Panc1 (cell line): ENCODE measurements around the gene LDB2. TPM values are rescaled to one million over a fixed set of nuclear protein-coding genes. Genes with fewer than 3 reads are reported as not detected.

Experiments used
- ATAC-seq: fragments of 200-7000 bp; cut with Tn5 transposase; 2 replicates; pipeline ENCODE4 v1.9.1; 2020; ENCODE audit warnings: mild to moderate bottlenecking, moderate library complexity
- BruUV-seq: library from RNA; stranded (reverse); fragments of 400-500 nt; replicated peaks from 2 replicates; lab custom pipeline; 2021; lab: Mats Ljungman, UMichigan
- CTCF ChIA-PET: fragments of 300-600 bp; sonication (Branson Sonifier 250); formaldehyde crosslinking; loops from one replicate; lab custom pipeline; 2022; ENCODE audit warnings: antibody characterized with exemption; lab: Charles Lee
- POLR2A ChIA-PET: fragments of 300-600 bp; sonication (Branson Sonifier 250); formaldehyde crosslinking; loops from one replicate; lab custom pipeline; 2022; ENCODE audit warnings: antibody characterized with exemption; lab: Charles Lee
- DNase-seq: peaks from one replicate; pipeline ENCODE4 v3.0.0-alpha.2; 2010; ENCODE audit warnings: low read depth, low spot score
- H3K27ac ChIP-seq: 2 replicates; pipeline ENCODE4 v1.5.1; 2011; ENCODE audit warnings: mild to moderate bottlenecking, low read length, inconsistent platforms
- H3K27me3 ChIP-seq: fragments of 200-500 bp; sonication (Bioruptor generic); 2 replicates; pipeline ENCODE4 v1.6.0; 2014; ENCODE audit warnings: low read length, inconsistent platforms; ENCODE audit not compliant: control insufficient read depth, insufficient read depth
- H3K36me3 ChIP-seq: fragments of 200-500 bp; sonication (Bioruptor generic); 2 replicates; pipeline ENCODE4 v1.5.1; 2014; ENCODE audit warnings: inconsistent platforms, mild to moderate bottlenecking, low read length, moderate library complexity; ENCODE audit not compliant: control insufficient read depth, insufficient read depth
- H3K4me1 ChIP-seq: 2 replicates; pipeline ENCODE4 v1.5.1; 2011; ENCODE audit warnings: inconsistent platforms, mild to moderate bottlenecking, low read length, moderate library complexity; ENCODE audit not compliant: control insufficient read depth, insufficient read depth
- H3K4me3 ChIP-seq, 2 experiments: 2 replicates each; pipeline ENCODE4 v1.5.1; 2011 to 2012; ENCODE audit warnings: low read depth in 2 of 2, low read length in 2 of 2, mild to moderate bottlenecking in 2 of 2, inconsistent platforms in 1 of 2, moderate library complexity in 1 of 2
- H3K9me3 ChIP-seq: fragments of 200-500 bp; sonication (Bioruptor generic); 2 replicates; pipeline ENCODE4 v1.5.1; 2014; ENCODE audit warnings: low read depth, mild to moderate bottlenecking, inconsistent platforms, low read length, moderate library complexity; ENCODE audit not compliant: control insufficient read depth, insufficient read depth
- POLR2AphosphoS5 ChIP-seq: IDR thresholded peaks from 2 replicates; pipeline ENCODE4 v1.6.1; 2012; ENCODE audit warnings: mild to moderate bottlenecking, low read depth, low read length, moderate library complexity
- SIN3A ChIP-seq: IDR thresholded peaks from 2 replicates; pipeline ENCODE4 v1.6.1; 2012; ENCODE audit warnings: low read depth, mild to moderate bottlenecking, low read length, moderate library complexity, borderline replicate concordance; ENCODE audit not compliant: insufficient read depth
- TCF7L2 ChIP-seq: IDR thresholded peaks from 2 replicates; pipeline ENCODE4 v1.6.1; 2011; ENCODE audit warnings: mild to moderate bottlenecking, low read depth, low read length, inconsistent platforms
- in situ Hi-C: cut with HindIII; loops from 2 replicates; pipeline ENCODE4 v1.10.0; 2016; ENCODE audit warnings: low sequenced_read_pairs, low pct_unique_long_range_greater_than_20kb
- intact Hi-C: fragments of 100-400 bp; cut with micrococcal nuclease; formaldehyde crosslinking; loops from one replicate; pipeline ENCODE4 v1.10.0; 2022; ENCODE audit not compliant: unreplicated experiment
- total RNA-seq: library from RNA; stranded (reverse); gene quantifications from one replicate; pipeline ENCODE4 v1.2.1, GENCODE V29; 2021; ENCODE audit not compliant: unreplicated experiment
- TF ChIP-seq, protein P1 (sequence below): fragments of 450-650 bp; IDR thresholded peaks from 2 replicates; pipeline ENCODE4 v1.5.1; 2017; ENCODE audit warnings: mild to moderate bottlenecking
- TF ChIP-seq, protein P2 (sequence below), 2 experiments: IDR thresholded peaks; 2 replicates each; pipeline ENCODE4 v1.6.1; 2011 to 2012; ENCODE audit warnings: low read depth in 2 of 2, control low read depth in 1 of 2, low read length in 1 of 2, mild to moderate bottlenecking in 1 of 2, moderate library complexity in 1 of 2; ENCODE audit not compliant: insufficient read depth in 1 of 2

Gene LDB2
- total RNA-seq, 1 experiment from 2014 or later = not detected

DNA sequence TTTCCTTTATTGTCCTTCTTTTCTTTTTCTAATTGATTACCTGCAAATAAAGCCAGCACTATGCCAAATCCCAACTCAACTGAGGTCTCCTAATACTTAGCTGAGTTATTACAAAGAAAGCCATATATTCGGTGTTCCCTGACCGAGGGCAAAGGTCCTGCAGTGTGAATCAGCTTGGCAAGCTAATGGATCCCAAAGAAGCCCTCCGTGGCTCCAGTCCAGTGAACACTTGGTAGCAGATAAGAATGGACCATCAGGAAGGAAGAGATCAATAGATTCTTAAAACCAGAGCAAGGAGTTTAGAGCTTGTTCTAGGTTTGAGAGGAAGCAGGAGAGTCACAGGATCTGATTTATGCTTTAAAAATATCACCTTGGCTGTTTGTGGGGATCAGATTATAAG is 8.5 kb downstream of the LDB2 start:
- H3K27ac ChIP-seq = no peak overlapping the region
- no peaks in the 10 kb centered on the region for H3K27me3 ChIP-seq
- intact Hi-C loops = no loop called here
- in situ Hi-C loops = no loop called here
- H3K36me3 ChIP-seq = no peaks in the 10 kb centered on the region
- ATAC-seq (no peak), DNase-seq (no peak)
- no peaks in the 10 kb centered on the region for H3K9me3 ChIP-seq
- no peak for TF ChIP-seq TCF7L2
- no peak for TF ChIP-seq POLR2AphosphoS5
- POLR2A ChIA-PET = no interaction called here
- BruUV-seq = no TSS peak
- no peaks in the 10 kb centered on the region for H3K4me1 ChIP-seq
- CTCF ChIA-PET = no interaction called here
- no peak overlapping the region for H3K4me3 ChIP-seq

DNA sequence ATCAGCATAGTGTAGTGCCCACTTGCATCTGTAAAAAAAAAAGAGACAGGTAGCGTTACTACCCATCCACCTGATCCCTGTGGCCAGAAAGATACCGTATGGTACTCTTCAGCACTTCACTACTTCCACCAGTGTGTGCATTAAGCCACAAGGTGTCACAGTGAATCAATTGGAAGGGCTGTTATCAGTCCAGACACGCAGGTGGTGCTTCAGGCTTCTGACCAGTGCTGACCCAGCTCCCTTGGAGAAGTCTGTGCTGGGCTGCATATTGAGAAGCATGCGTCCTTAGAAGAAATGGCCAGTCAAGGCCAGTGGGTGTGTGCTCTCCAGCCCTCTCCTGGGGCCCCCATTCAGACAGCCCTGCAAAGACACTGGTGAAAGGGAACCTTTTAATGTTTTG is 10.6 kb downstream of the LDB2 start:
- intact Hi-C loops (no loop called here), in situ Hi-C loops (no loop called here)
- no peaks in the 10 kb centered on the region for H3K9me3 ChIP-seq
- BruUV-seq = no TSS peak
- H3K4me1 ChIP-seq = no peaks in the 10 kb centered on the region
- no peak overlapping the region for H3K4me3 ChIP-seq
- ATAC-seq (no peak), DNase-seq (no peak)
- H3K27me3 ChIP-seq = no peaks in the 10 kb centered on the region
- ChIA-PET CTCF (no interaction called here), POLR2A (no interaction called here)
- H3K36me3 ChIP-seq = no peaks in the 10 kb centered on the region
- TF ChIP-seq, protein P1, sequence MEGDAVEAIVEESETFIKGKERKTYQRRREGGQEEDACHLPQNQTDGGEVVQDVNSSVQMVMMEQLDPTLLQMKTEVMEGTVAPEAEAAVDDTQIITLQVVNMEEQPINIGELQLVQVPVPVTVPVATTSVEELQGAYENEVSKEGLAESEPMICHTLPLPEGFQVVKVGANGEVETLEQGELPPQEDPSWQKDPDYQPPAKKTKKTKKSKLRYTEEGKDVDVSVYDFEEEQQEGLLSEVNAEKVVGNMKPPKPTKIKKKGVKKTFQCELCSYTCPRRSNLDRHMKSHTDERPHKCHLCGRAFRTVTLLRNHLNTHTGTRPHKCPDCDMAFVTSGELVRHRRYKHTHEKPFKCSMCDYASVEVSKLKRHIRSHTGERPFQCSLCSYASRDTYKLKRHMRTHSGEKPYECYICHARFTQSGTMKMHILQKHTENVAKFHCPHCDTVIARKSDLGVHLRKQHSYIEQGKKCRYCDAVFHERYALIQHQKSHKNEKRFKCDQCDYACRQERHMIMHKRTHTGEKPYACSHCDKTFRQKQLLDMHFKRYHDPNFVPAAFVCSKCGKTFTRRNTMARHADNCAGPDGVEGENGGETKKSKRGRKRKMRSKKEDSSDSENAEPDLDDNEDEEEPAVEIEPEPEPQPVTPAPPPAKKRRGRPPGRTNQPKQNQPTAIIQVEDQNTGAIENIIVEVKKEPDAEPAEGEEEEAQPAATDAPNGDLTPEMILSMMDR = no peak
- no peak overlapping the region for H3K27ac ChIP-seq

DNA sequence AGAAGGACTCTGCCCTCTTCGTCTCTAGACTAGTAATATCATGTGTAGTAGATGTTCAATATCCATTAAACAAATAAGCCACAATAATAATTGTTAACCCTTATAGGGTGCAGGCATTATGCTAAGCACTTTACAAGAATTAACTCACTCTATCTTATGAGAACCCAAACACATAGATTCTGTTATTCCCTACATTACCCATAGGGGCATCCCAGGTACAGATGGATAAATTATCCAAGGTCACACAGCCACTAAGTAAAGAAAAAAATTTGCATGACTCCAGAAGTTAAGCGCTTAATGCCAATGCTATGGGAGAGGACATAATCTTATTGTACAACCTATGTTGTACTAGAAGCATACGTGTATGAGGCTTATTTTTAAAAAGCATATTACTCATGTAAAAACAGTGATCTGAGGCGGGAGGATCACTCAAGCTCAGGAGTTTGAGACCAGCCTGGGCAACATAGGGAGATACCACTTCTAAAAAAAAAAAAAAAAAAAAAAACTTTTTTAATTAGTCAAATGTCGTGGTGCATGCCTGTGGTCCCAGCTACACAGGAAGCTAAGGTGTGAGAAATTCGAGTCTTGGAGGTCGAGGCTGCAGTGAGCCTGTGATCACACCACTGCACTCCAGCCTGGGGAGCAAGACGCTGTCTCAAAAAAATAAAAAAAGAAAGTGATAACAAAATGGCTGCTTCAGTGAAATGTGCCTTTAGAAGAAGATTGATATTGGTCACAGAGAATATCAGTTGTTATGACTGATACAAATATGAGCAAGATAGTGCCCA is 13.6 kb downstream of the LDB2 start:
- no peaks in the 10 kb centered on the region for H3K9me3 ChIP-seq
- no peaks in the 10 kb centered on the region for H3K4me1 ChIP-seq
- TF ChIP-seq, protein P1 = no peak
- TF ChIP-seq, protein P2, sequence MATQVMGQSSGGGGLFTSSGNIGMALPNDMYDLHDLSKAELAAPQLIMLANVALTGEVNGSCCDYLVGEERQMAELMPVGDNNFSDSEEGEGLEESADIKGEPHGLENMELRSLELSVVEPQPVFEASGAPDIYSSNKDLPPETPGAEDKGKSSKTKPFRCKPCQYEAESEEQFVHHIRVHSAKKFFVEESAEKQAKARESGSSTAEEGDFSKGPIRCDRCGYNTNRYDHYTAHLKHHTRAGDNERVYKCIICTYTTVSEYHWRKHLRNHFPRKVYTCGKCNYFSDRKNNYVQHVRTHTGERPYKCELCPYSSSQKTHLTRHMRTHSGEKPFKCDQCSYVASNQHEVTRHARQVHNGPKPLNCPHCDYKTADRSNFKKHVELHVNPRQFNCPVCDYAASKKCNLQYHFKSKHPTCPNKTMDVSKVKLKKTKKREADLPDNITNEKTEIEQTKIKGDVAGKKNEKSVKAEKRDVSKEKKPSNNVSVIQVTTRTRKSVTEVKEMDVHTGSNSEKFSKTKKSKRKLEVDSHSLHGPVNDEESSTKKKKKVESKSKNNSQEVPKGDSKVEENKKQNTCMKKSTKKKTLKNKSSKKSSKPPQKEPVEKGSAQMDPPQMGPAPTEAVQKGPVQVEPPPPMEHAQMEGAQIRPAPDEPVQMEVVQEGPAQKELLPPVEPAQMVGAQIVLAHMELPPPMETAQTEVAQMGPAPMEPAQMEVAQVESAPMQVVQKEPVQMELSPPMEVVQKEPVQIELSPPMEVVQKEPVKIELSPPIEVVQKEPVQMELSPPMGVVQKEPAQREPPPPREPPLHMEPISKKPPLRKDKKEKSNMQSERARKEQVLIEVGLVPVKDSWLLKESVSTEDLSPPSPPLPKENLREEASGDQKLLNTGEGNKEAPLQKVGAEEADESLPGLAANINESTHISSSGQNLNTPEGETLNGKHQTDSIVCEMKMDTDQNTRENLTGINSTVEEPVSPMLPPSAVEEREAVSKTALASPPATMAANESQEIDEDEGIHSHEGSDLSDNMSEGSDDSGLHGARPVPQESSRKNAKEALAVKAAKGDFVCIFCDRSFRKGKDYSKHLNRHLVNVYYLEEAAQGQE (IDR thresholded peaks at IDR 0.05; ENCODE audit: insufficient read depth in 1 of 2, low read depth in 2 of 2, low read length in 1 of 2) = no peak
- TF ChIP-seq POLR2AphosphoS5 = no peak
- no peak for TF ChIP-seq TCF7L2
- no peak for TF ChIP-seq SIN3A
- H3K27me3 ChIP-seq = no peaks in the 10 kb centered on the region
- ATAC-seq (no peak), DNase-seq (no peak)
- no peak overlapping the region for H3K27ac ChIP-seq
- BruUV-seq = no TSS peak
- intact Hi-C loops (no loop called here), in situ Hi-C loops (no loop called here)
- no peak overlapping the region for H3K4me3 ChIP-seq
- ChIA-PET CTCF (no interaction called here), POLR2A (no interaction called here)
- H3K36me3 ChIP-seq = no peaks in the 10 kb centered on the region
